Stomach (tissue), 4 donors: ENCODE results near the gene TLE3.

Source experiments
- CTCF ChIP-seq, 7 experiments: fragments of 450-650 bp in 4 of 7; fragments of 200-600 bp in 3 of 7; sonication (generic) in 3 of 7; IDR thresholded peaks; one replicate each; pipeline ENCODE4 v1.5.1; 2016 to 2019; ENCODE audit warnings: antibody characterized with exemption in 7 of 7, control low read depth in 2 of 7, mild to moderate bottlenecking in 1 of 7
- EP300 ChIP-seq: sonication (generic); formaldehyde crosslinking; IDR thresholded peaks from one replicate; pipeline ENCODE4 v1.6.1; 2017; ENCODE audit warnings: antibody characterized with exemption
- POLR2A ChIP-seq, 4 donors: fragments of 450-650 bp; IDR thresholded peaks; one replicate each; pipeline ENCODE4 v1.6.1; 2016; ENCODE audit warnings: antibody characterized with exemption in 4 of 4, control low read depth in 2 of 4, mild to moderate bottlenecking in 1 of 4, moderate library complexity in 1 of 4

- TF ChIP-seq CTCF (IDR thresholded peaks at IDR 0.05) (no peak), POLR2A (IDR thresholded peaks at IDR 0.05) (no peak), EP300 (no peak)
Observed at GRCh38 chr15:70087708-70088352, 9.9 kb downstream of the TLE3 start.
